MG63 (cell line): ENCODE measurements around the gene OR2L5. TPM values are rescaled to one million over a fixed set of nuclear protein-coding genes. Genes with fewer than 3 reads are reported as not detected.

Source experiments
- total RNA-seq: library from RNA; depleted of rRNA; stranded (reverse); fragments of >200 nt; shearing (Covaris generic); gene quantifications from 2 replicates; pipeline ENCODE4 v1.2.3, GENCODE V29; 2014; ENCODE audit warnings: low replicate concordance; rRNA removed

Gene OR2L5
- total RNA-seq, 1 experiment from 2014 or later = not detected

Other genes starting within 250 kb of the OR2L5 start
- not detected in 2 replicates for gene OR14A16, start 189.5 kb upstream of the OR2L5 start, total RNA-seq
- gene OR11L1, start 171.8 kb upstream of the OR2L5 start, total RNA-seq = not detected in 2 replicates
- 10.8 and 13.7 TPM in 2 replicates for gene TRIM58, start 156.5 kb upstream of the OR2L5 start, total RNA-seq
- 1.7 and 4.0 TPM in 2 replicates for gene OR2W3, start 118.1 kb upstream of the OR2L5 start, total RNA-seq
- gene OR2T8, start 93.4 kb upstream of the OR2L5 start, total RNA-seq = not detected in 2 replicates
- gene OR2AJ1, start 88.8 kb upstream of the OR2L5 start, total RNA-seq = not detected in 2 replicates
- gene OR2L8, start 64.8 kb upstream of the OR2L5 start, total RNA-seq = not detected in 2 replicates
- gene OR2AK2, start 48.4 kb upstream of the OR2L5 start, total RNA-seq = not detected in 2 replicates
- 0.16 TPM in 1 of 2 replicates, not detected in the other for gene OR2L2, start 16.4 kb downstream of the OR2L5 start, total RNA-seq
- not detected in 2 replicates for gene OR2L3, start 33.2 kb downstream of the OR2L5 start, total RNA-seq
- not detected in 2 replicates for gene OR2L13, start 81.5 kb downstream of the OR2L5 start, total RNA-seq
- not detected in 2 replicates for gene OR2M5, start 131.5 kb downstream of the OR2L5 start, total RNA-seq
- gene OR2M2, start 161.2 kb downstream of the OR2L5 start, total RNA-seq = not detected in 2 replicates
- not detected in 2 replicates for gene OR2M3, start 183.6 kb downstream of the OR2L5 start, total RNA-seq
- gene OR2M4, start 217.8 kb downstream of the OR2L5 start, total RNA-seq = not detected in 2 replicates